GM21390 (cell line): ENCODE measurements around the gene KATNB1.
"Not testable (repeated sequence)": the region's sequence is repeated elsewhere in the genome, so short reads cannot be mapped to it uniquely, and the experiment has no call there.

Source experiments
- ATAC-seq: cut with Tn5 transposase; IDR thresholded peaks from one replicate; pipeline ENCODE4 v1.9.1; 2021; ENCODE audit not compliant: unreplicated experiment

The KATNB1 gene

GRCh38 chr16:57787519-57787905 lies 51.9 kb downstream of the KATNB1 start:
- no peak for ATAC-seq

DNA sequence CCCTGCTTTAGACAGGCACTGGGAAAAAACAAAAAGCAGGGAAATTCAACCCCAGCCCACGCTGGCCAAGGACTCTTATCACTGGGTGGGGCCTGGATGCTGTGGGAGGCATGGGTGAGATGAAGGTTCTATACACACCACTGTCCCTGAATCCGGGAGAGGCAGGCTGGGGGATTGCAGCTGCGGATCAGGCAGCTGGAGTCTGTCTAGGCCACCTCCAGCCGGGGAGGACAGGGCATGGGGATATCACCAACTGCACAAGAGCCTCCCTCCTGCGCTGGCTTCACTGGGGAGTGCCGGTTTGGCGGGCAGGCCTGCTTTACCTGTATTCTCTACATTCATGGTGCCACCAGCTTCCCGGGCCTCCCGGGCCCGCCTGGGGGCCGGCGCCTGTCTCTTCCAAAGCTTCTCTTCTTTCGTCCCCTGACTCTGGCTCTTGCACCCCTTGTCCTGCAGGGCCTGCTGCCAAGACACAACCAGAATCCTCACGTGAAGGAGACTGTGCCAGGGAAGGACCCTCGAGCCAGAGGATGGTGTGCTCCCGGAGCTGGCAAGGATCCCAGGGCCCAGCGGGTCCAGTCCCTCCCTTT lies 52.8 kb downstream of the KATNB1 start:
- ATAC-seq: no peak

GRCh38 chr16:57788951-57789350 lies 53.4 kb downstream of the KATNB1 start:
- no peak for ATAC-seq

DNA sequence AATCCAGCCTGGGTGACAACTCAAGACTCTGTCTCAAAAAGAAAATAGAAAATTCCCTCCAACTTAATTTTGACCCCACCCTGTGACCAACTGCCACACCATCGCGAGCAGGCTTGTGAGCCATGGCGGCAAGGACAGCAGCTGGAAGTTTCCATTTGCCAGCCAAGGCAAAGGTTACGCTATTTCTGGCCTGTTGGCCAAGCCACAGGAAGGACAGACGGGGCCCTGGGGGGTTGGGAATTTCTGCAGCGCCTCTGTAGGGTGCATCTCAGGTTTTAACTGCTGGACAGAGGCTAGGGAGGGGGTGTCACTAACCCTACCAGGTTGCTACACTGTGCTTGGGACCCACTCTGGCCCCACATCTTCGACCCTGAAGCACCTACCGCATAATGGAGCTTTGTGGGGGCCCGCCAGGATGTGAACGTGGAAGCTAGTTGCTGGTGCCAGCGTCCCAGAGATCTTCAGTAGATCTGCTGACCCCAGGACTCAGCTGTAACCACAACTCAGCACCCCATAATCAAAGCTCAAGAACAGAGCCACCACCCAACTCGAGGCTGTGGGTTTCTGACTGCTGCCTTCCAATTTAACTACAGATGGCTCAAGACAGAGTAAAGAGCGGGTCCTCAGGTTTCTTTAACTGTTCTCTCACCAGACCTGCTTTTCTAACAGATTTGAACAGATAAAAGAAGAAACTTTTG lies 55.8 kb downstream of the KATNB1 start:
- no peak for ATAC-seq

DNA sequence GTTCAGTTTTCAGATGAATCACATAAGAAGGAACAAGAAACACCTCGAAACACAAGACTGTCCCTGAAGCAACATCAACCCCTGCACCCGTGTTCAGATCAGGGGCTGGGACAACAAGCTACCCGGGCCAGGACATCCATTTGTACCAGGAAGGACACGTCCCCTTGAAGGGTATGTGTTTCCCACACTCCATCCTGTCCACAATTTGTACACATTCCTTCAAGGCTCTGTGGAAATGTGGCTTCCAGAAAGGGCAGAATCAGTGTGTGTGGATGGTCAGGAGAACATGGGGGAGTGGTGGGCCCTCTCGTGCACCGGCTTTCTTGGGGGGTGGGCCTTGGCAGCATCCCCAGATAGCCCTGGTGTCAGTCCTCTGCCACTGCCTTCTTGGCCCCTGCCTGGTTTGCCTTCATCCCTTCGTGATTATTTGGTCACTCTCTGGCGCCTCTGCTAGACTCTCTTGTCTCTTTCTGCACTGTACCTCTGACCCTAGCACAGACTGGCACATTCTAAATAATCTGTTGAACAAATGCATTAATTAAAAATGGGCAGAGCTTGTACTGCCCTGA lies 56.4 kb downstream of the KATNB1 start:
- no peak for ATAC-seq

DNA sequence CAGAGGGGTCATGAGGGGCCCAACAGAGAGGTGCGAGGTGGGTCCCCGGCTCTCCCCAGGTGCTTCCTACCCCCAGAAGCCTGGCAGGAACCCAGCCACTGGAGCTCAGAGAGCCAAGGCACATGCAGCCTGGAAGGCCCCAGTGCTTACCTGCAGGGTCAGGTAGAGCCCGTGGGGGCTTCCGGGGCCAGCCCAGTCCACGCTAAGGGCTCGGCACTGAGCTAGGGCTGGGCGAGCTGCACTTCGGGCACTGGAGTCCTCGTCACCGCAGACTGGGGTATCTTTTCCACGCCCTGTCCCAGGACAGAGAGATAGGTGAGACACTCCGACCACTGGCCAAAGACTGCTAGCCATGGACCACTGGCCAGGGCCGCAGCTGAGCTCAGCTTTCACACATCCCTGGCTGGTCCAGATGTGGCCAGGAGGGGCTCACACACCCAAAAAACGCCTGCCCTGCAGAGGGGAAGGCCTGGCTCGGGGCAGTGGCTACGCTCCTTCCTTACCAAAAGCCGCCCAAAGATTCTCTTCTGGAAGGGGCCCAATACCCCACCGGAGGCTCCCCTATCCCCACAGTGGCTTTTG lies 59.4 kb downstream of the KATNB1 start:
- ATAC-seq: no peak

DNA sequence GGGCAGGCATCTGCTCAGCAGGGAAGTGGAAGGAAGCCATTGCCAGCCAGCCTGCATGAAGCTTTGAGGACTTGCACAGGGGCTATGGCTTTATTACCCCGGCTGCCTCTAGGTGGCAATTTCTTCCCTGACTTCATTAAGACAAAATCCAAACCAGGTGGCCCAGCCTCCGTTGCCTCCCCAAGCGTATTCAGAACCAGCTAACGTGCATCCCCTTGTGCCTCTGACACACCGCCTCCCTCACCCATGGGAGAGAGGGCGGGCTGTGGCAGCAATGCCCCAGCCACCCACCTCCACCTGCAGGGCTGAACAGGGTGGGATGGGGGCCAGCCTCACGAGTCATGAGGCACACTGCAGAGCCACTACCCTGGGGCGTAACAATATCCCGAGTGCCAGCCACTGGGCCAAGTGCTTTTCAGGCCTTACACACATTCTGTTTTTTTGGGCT lies 59.9 kb downstream of the KATNB1 start:
- peak; percentile 45 for ATAC-seq

- not testable (repeated sequence) for ATAC-seq
Measured at GRCh38 chr16:57796014-57796413, 60.4 kb downstream of the KATNB1 start.

DNA sequence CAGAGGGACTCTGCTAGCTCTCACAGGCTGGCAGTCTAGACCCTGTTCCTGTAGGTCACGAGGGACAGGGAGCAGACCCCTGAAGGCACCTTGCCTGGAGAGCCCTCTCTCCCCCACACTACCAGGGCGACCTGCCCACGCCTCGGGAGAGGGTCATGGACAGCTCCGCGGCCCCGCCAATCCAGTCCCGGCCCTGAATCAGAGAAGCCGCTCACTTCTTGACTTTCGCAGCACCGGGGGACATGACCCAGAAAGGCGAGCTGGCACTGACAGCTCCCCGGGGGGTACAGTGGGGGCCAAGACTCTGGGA lies 61.6 kb downstream of the KATNB1 start:
- ATAC-seq: no peak

- no peak for ATAC-seq
Measured at GRCh38 chr16:57797526-57798266, 62.1 kb downstream of the KATNB1 start.

GRCh38 chr16:57798267-57798810 lies 62.8 kb downstream of the KATNB1 start:
- no peak for ATAC-seq

DNA sequence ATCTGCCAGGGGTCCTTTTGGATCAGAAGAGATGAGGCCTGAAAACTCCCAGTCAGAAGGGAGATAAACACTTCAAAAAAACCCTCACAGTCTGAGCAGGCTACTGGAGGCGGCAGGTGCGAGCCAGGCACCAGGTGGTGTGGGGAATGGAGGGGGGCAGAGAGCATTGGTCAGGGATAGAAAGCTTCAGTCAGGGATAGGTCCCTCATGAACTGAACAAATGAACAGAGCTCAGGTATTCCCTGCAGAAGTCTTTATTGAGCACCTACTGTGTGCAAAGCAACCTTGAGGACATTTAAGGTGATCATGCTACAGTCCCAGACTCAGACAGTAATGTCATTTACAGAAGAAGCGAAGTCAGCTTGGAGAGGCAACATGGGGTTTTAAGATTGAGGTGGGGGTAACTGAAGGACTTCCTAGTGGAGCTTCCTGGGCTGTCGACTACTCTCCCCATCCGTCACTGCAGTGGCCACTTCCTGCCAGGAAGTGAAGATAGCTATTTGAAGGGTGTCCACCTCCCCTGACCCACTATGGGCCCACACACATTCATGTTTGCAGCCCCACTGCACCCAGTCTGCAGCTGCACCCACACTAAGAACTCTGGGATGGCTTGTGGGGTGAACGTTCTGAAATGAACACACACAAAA lies 63.5 kb downstream of the KATNB1 start:
- ATAC-seq: no peak

- ATAC-seq: no peak
Measured at GRCh38 chr16:57799600-57800199, 64.1 kb downstream of the KATNB1 start.

DNA sequence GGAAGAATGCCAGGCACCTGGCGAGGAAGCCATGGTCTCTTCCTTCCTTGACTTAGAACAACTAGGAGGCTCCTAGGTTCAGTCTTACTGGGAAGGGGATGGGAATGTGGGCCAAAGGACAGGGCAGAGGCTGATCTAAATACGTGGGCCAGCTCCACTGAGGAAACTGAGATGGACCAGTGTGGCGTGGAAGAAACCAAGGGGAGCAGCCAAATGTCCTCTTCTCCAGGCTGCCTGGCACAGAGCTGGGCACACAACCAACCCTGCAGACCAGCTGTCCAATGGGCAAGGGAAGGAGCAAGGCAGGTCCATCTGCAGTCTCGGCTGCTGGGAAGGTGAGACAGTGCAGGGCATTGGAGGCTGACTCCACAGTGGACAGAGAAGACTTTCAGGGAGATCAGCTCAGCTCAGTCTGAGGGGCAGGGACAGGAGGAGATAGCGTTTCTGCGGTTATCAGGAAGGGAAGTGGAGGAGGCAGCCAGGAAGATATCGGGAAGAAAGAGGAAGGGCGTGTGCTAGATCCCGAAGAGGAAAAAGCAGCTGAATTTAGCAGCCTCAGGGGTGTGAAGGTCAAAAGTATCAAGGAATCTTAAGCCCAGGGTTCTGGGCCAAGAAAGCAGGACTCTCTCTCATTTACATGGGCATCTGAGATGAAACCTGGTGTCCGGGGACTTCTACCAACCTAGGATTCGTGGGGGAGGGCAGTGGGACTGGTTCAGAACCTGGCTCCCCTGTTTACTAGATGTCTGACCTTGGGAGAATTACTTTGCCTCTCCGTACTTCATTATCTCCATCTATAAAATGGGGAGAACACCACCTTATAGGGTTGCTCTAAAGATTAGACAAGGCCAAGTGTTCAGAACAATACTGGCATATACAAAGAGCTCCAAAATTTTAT lies 64.9 kb downstream of the KATNB1 start:
- no peak for ATAC-seq

- ATAC-seq: no peak
Measured at GRCh38 chr16:57801098-57801808, 65.7 kb downstream of the KATNB1 start.

GRCh38 chr16:57801809-57802340 lies 66.3 kb downstream of the KATNB1 start:
- no peak for ATAC-seq

- no peak for ATAC-seq
Measured at GRCh38 chr16:57802341-57803133, 67.0 kb downstream of the KATNB1 start, which contains the start of gene KIFC3. Gene KIFC3, minus strand, starts transcription at chr16:57802491. Its CDS starts 4,248 bp downstream, at chr16:57798243.
